AG09319 (cell line): Measurements from ENCODE around the gene NEDD9.

Source experiments
- DNase-seq: peaks from one replicate; pipeline ENCODE4 v3.0.0-alpha.2; 2010; ENCODE audit warnings: low read depth; ENCODE audit errors: extremely low read depth
- TF ChIP-seq, protein P1 (sequence below): IDR thresholded peaks from 2 replicates; pipeline ENCODE4 v1.5.1; 2011; ENCODE audit warnings: low read depth, mild to moderate bottlenecking, inconsistent platforms, low read length, moderate library complexity

Gene NEDD9

DNA sequence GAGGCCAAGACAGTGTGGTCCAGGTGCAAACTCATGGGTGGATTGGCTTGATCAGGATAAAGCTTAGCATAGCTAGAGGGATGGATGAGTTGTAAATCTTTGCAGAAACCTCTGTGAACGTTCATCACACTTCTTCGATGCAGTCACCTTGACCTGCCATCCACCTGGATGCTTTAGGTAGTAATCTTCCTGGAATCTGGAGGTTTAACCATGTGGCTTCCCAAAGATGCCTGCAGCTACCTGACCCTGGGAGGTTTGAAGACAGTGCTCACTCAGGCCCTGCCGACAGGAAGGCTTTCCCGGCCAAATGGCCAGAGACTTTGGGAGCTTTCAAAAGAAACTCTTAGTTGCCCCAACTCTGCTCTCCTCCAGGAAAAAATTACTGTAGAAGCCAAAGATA, 65.5 kb downstream of the NEDD9 start:
- DNase-seq, result no peak
- TF ChIP-seq, protein P1, sequence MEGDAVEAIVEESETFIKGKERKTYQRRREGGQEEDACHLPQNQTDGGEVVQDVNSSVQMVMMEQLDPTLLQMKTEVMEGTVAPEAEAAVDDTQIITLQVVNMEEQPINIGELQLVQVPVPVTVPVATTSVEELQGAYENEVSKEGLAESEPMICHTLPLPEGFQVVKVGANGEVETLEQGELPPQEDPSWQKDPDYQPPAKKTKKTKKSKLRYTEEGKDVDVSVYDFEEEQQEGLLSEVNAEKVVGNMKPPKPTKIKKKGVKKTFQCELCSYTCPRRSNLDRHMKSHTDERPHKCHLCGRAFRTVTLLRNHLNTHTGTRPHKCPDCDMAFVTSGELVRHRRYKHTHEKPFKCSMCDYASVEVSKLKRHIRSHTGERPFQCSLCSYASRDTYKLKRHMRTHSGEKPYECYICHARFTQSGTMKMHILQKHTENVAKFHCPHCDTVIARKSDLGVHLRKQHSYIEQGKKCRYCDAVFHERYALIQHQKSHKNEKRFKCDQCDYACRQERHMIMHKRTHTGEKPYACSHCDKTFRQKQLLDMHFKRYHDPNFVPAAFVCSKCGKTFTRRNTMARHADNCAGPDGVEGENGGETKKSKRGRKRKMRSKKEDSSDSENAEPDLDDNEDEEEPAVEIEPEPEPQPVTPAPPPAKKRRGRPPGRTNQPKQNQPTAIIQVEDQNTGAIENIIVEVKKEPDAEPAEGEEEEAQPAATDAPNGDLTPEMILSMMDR, result no peak

DNA sequence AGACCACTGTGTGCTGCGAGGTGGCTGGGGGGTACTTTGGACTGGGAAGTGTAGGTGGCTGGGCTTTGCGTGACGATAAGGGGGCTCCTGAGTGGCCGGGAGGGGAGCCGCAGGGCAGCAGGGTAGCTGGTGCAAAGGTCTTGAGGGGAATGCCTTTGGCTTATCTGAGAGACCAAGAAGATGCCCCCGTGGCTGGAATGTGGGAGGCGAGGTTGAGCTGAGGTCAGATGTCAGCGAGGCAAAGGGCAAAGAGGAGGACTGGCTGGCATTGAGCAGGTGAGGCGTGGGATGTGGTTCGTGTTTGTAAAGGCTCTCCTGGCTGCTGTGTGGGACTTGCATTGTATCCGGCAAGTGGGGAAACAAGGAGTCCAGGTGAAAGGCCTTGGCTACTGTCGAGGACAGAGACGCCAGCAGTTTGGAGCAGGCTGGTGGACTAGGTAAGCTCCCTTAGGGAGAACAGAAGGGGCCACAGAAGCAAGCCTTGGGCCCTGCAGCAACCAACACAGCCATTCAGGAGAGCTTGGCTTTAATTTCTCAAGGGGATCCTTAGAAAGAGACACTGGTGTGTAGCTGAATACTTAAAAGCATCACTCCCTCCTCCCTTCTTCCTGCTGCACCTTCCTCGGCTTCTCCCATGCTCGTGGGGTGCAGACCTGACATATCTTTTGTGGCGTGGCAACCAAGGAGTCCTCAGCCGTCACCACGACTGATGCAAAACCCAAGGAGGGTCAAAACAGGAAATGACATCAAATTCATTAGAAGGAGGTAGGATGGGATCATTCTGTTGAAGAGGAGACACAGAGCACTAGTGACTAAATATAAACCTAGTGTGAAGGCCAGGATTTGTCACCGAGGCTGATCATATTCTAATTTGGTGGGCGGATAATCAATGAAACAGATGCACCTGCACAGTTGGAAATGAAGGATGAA, 67.5 kb downstream of the NEDD9 start:
- TF ChIP-seq, protein P1, result no peak
- DNase-seq, result no peak

DNA sequence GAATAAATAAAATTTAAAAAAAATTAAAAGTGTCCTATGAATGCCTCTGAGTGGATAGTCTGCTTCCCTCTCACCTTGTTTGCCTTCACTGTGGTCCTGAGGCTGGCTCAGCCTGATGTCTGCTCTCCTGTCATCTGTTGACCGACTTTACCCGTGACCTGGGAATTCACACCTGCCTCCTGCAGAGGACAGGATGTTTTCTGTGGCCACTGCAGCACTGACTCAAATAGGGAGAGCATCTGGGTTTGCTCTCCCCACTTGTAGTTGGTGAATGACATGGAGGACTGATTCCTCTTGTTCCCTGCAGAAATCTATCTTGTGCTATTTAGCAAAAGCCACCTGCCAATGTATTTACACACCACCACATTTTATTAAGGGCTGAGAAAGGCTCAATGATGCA, 68.5 kb downstream of the NEDD9 start:
- TF ChIP-seq, protein P1, result no peak
- no peak for DNase-seq

DNA sequence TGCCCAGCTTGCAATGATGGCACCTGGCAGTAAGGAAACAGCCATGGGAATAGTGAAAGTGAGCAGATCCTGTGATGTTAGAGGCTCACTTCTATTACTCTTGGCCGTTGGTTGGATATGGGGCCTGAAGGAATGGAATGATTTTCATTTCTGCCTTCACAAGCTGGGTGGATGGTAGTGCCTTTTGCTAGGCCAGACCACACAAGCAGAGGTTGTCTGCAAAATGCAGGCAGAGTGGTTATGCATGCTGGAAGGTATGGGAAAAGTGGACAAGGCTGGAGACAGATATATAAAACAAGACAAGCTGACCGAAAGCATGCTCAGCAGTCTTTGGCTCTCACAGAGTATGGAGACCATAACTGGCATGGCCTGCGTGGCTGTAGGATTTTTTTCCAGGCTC, 70.2 kb downstream of the NEDD9 start:
- no peak for DNase-seq
- TF ChIP-seq, protein P1, result no peak

DNA sequence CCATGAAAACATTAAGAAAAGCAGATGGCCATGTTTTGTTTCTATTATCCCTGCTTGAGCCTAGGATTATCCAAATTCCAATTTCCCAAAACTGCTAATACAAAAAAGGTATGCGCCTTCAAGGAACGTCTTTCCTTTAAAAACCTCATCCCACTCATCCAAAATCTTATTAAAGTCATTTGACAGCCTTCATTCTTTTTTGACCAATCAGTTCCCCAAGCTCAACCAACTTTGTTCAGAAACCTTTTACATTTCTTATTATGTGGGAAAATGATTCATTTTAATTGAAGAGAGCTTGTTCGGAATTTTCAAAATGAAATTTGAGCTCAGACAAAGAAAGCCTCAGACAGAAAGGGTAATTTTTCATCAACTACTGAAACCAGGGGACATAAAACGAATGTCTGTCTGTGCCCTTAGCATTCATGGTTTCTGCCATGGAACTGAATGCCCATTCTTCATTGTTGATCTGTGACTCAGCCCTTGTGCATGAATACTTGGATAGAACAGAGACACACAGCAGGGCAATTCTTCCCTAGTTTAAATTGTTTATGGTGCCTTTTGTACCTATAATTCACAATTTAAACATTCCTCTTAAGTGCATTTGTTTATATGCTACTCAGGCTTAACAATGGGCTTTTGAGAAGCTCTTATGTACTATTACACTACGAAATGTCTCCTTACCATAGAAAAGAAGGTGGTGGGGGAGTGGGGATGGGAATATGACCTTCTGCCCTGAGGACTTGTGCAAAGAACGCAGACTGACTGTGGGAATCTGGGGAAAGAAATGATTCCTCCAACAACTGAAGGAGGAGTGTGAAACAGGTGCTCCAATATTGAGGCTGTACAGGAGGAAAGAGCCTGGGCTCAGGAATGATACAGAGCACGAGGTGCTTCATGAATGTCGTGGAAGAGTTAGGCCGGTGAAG, 71.2 kb downstream of the NEDD9 start:
- TF ChIP-seq, protein P1, result no peak
- DNase-seq, result no peak

DNA sequence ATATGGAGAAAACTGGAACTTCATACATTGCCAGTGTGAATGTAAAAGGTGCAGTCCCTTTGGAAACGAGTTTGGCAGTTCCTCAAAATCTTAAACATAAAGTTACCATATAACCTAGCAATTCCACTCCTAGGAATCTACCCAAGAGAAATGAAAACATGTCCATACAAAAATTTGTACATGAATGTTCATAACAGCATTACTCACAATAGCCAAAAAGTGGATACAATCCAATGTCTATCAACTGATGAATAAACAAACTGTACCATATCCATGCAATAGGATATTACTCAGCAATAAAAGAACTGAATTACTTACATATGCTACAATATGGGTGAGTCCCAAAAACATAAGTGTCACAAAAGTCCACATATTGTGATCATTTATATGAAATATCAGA, 72.3 kb downstream of the NEDD9 start:
- no peak for DNase-seq
- TF ChIP-seq, protein P1, result no peak

DNA sequence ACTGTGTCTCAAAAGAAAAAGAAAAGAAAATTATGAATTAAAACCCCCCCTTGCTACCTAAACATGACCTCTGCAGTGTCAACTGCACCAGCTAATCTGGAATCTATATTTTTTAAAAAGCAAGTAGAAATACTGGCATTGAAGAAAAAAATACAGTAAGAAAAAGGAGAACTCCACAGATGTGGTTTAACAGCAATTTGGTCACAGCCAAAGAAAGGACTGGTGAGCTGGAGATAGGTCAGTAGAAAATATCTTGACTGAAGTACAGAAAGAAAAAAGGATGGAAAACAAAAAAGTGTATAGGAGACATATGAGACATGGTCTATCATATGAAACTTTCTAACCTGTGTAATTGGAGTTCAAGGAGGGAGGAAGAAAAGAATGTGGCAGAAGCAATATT, 76.9 kb downstream of the NEDD9 start:
- DNase-seq, result no peak
- TF ChIP-seq, protein P1, result no peak
